IPS-18c (cell line): ENCODE results near the gene MARK1.
A peak's percentile ranks its signal among the peaks of the same experiment; 100 is the strongest.
"Not testable (repeated sequence)": the region's sequence is repeated elsewhere in the genome, so short reads cannot be mapped to it uniquely, and the experiment has no call there.

Experiments
- H3K4me3 ChIP-seq: 2 replicates; pipeline ENCODE4 v1.7.0; 2013; ENCODE audit warnings: low read depth, mild to moderate bottlenecking, low read length, moderate library complexity; ENCODE audit not compliant: insufficient read depth
- H3K9me3 ChIP-seq: one replicate; pipeline ENCODE4 v1.6.1; 2013; ENCODE audit warnings: mild to moderate bottlenecking, low read length, moderate library complexity; ENCODE audit not compliant: control insufficient read depth, insufficient read depth

The MARK1 gene

GRCh38 chr1:220669005-220669404, 141.1 kb downstream of the MARK1 start:
- no peaks in the 10 kb centered on the region for H3K9me3 ChIP-seq
- H3K4me3 ChIP-seq, result no peak overlapping the region

GRCh38 chr1:220670365-220670764, 142.4 kb downstream of the MARK1 start:
- H3K9me3 ChIP-seq, result no peaks in the 10 kb centered on the region
- no peak overlapping the region for H3K4me3 ChIP-seq

GRCh38 chr1:220673921-220674320, 146.0 kb downstream of the MARK1 start:
- no peaks in the 10 kb centered on the region for H3K9me3 ChIP-seq
- no peak overlapping the region for H3K4me3 ChIP-seq

- no peaks in the 10 kb centered on the region for H3K9me3 ChIP-seq
- no peak overlapping the region for H3K4me3 ChIP-seq
Observed at GRCh38 chr1:220677251-220677650, 149.3 kb downstream of the MARK1 start.

GRCh38 chr1:220680085-220680687, 152.2 kb downstream of the MARK1 start:
- Histone ChIP-seq H3K9me3 (no peaks in the 10 kb centered on the region), H3K4me3 (no peak overlapping the region)

- Histone ChIP-seq H3K9me3 (no peaks in the 10 kb centered on the region), H3K4me3 (no peak overlapping the region)
Observed at GRCh38 chr1:220681220-220681880, 153.4 kb downstream of the MARK1 start.

- H3K9me3 ChIP-seq, result no peaks in the 10 kb centered on the region
- H3K4me3 ChIP-seq, result no peak overlapping the region
Observed at GRCh38 chr1:220682901-220683576, 155.1 kb downstream of the MARK1 start.

- H3K4me3 ChIP-seq, H3K9me3 ChIP-seq: not testable (repeated sequence)
Observed at GRCh38 chr1:220683716-220684115, 155.8 kb downstream of the MARK1 start.

GRCh38 chr1:220684890-220685289, 157.0 kb downstream of the MARK1 start:
- no peak overlapping the region for H3K4me3 ChIP-seq
- H3K9me3 ChIP-seq, result no peaks in the 10 kb centered on the region

- Histone ChIP-seq H3K4me3 (no peak overlapping the region), H3K9me3 (no peaks in the 10 kb centered on the region)
Observed at GRCh38 chr1:220685879-220686278, 157.9 kb downstream of the MARK1 start.

GRCh38 chr1:220687809-220688208, 159.9 kb downstream of the MARK1 start:
- no peak overlapping the region for H3K4me3 ChIP-seq
- H3K9me3 ChIP-seq, result no peaks in the 10 kb centered on the region

- H3K4me3 ChIP-seq, result peak overlapping the region; percentile 84; the same call in 1 of the 2 replicates
- no peaks in the 10 kb centered on the region for H3K9me3 ChIP-seq
Observed at GRCh38 chr1:220689666-220690065, 161.7 kb downstream of the MARK1 start.

- no peaks in the 10 kb centered on the region for H3K9me3 ChIP-seq
- peak within 1 kb of the TSS; percentile 84 for H3K4me3 ChIP-seq
Observed at GRCh38 chr1:220690140-220691052, 162.5 kb downstream of the MARK1 start, which contains the start of gene C1orf115. C1orf115 (plus strand) TSS chr1:220690363; CDS start chr1:220690403, 40 bp downstream.

GRCh38 chr1:220691053-220691684, 163.2 kb downstream of the MARK1 start:
- peak overlapping the region; percentile 84 for H3K4me3 ChIP-seq
- no peaks in the 10 kb centered on the region for H3K9me3 ChIP-seq

GRCh38 chr1:220692436-220693228, 164.7 kb downstream of the MARK1 start:
- Histone ChIP-seq H3K4me3 (no peak overlapping the region), H3K9me3 (no peaks in the 10 kb centered on the region)

GRCh38 chr1:220694866-220695382, 167.0 kb downstream of the MARK1 start:
- Histone ChIP-seq H3K4me3 (no peak overlapping the region), H3K9me3 (no peaks in the 10 kb centered on the region)
